Ovary (tissue), 9 donors: Measurements from ENCODE around the gene FER. TPM values are rescaled to one million over a fixed set of nuclear protein-coding genes. Genes with fewer than 3 reads are reported as not detected.
"Not testable (repeated sequence)": the region's sequence is repeated elsewhere in the genome, so short reads cannot be mapped to it uniquely, and the experiment has no call there.

ENCODE experiments used
- DNase-seq, 5 donors: peaks; one replicate each; pipeline ENCODE4 v3.0.0-alpha.2; 2019 to 2020
- H3K27ac ChIP-seq, 2 donors: fragments of 200-600 bp; one replicate each; pipeline versions ENCODE4 v1.5.1 to v1.8.0; 2019 to 2022
- H3K27me3 ChIP-seq: fragments of 200-600 bp; one replicate; pipeline ENCODE4 v1.8.0; 2022
- H3K36me3 ChIP-seq: fragments of 200-600 bp; sonication (generic); one replicate; pipeline ENCODE4 v1.5.1; 2019
- H3K4me1 ChIP-seq: one replicate; pipeline ENCODE4 v1.8.1; 2013; ENCODE audit warnings: mild to moderate bottlenecking, moderate library complexity; ENCODE audit not compliant: insufficient read depth
- H3K4me3 ChIP-seq: fragments of 200-600 bp; sonication (generic); one replicate; pipeline ENCODE4 v1.5.1; 2017
- H3K9me3 ChIP-seq, 2 donors: fragments of 200-600 bp in 1 of 2; sonication (generic) in 1 of 2; one replicate each; pipeline versions ENCODE4 v1.5.1 to v1.8.1; 2013 to 2019; ENCODE audit warnings: mild to moderate bottlenecking in 1 of 2, moderate library complexity in 1 of 2
- CTCF ChIP-seq, 3 donors: fragments of 450-650 bp in 2 of 3; fragments of 200-600 bp in 1 of 3; IDR thresholded peaks; one replicate each; pipeline versions ENCODE4 v1.5.1 to v1.8.0; 2016 to 2022; ENCODE audit warnings: antibody characterized with exemption in 3 of 3, mild to moderate bottlenecking in 1 of 3
- EP300 ChIP-seq: sonication (generic); formaldehyde crosslinking; IDR thresholded peaks from one replicate; pipeline ENCODE4 v1.6.1; 2017; ENCODE audit warnings: antibody characterized with exemption
- POLR2A ChIP-seq: fragments of 450-650 bp; IDR thresholded peaks from one replicate; pipeline ENCODE4 v1.6.1; 2017; ENCODE audit warnings: antibody characterized with exemption, mild to moderate bottlenecking, moderate library complexity
- WGBS, 3 donors: extraction: QIAGEN DNeasy Blood & Tissue Kit in 1 of 3; methylation state at CpG; one replicate each; pipeline versions ENCODE4 v1.1.5 to v1.1.7; 2013 to 2017; 5-methylcytosine and 5-hydroxymethylcytosine counted together
- intact Hi-C, 4 donors: fragments of 100-400 bp; cut with DNase I; formaldehyde crosslinking; loops; one replicate each; pipeline versions ENCODE4 v1.11.0 to v1.15.1; 2022 to 2023
- polyA plus RNA-seq, 2 donors: library from polyadenylated mRNA; stranded (reverse); fragments of 200-250 nt in 1 of 2; fragments of 350-450 nt in 1 of 2; fragmentation: Illumina TruSeq in 1 of 2; extraction: RNeasy Lipid Tissue Mini Kit (QIAGEN cat#74804) in 1 of 2; gene quantifications; one replicate each; pipeline ENCODE4 v1.2.3, GENCODE V29; 2013 to 2014
- total RNA-seq, 7 donors: library from RNA; depleted of rRNA in 2 of 7; stranded (reverse); fragments of >200 nt in 2 of 7; fragmentation: NEBNext Ultra II Directional in 3 of 7; extraction: Animal tissue kit (Norgen Biotek cat#: 25700) in 3 of 7; gene quantifications; one replicate each; pipeline versions ENCODE4 v1.1.0 to v1.2.4, GENCODE V29; 2016 to 2023
- donor health status: DM: no; HTN: no; CAD: no; lungs with moderate emphysema.
- donor health status: DM: no; HTN: no; CAD: no.
- donor health status: Bipolar disorder and iron deficiency.
- donor health status: DM: yes; HTN: yes; CAD: no.
- donor health status: DM: no; HTN: no; CAD: no.
- donor health status: DM: yes; HTN: yes; CAD: no.

Gene FER
- total and polyA plus RNA-seq, 9 donors: 3.0 to 36.0 (median 28.0) TPM

- DNase-seq: no peak
- Histone ChIP-seq H3K27ac (no peak overlapping the region), H3K4me1 (no peaks in the 10 kb centered on the region), H3K9me3 (no peaks in the 10 kb centered on the region), H3K27me3 (no peaks in the 10 kb centered on the region), H3K36me3 (no peaks in the 10 kb centered on the region), H3K4me3 (no peak overlapping the region)
- WGBS, 3 donors: 92 to 93% (median 93%) methylated on average over 7 of the region's 7 CpGs
- no peak for TF ChIP-seq POLR2A
- TF ChIP-seq CTCF (IDR thresholded peaks at IDR 0.05): no peak
- TF ChIP-seq EP300: no peak
- intact Hi-C loops: no loop called here
These were observed 74.7 kb downstream of the FER start for GRCh38 chr5:108822211-108822947.

GRCh38 chr5:108827131-108827530, 79.4 kb downstream of the FER start:
- Histone ChIP-seq H3K27me3 (no peaks in the 10 kb centered on the region), H3K4me1 (no peaks in the 10 kb centered on the region), H3K4me3 (no peak overlapping the region), H3K9me3 (no peaks in the 10 kb centered on the region), H3K36me3 (no peaks in the 10 kb centered on the region), H3K27ac (no peak overlapping the region)
- TF ChIP-seq CTCF (IDR thresholded peaks at IDR 0.05) (no peak), EP300 (no peak), POLR2A (no peak)
- DNase-seq: no peak
- 75 to 89% (median 88%) methylated on average over 1 of the region's 1 CpG for WGBS, 3 donors
- intact Hi-C loops: no loop called here

- Histone ChIP-seq H3K4me1 (no peaks in the 10 kb centered on the region), H3K27ac (no peak overlapping the region), H3K36me3 (no peaks in the 10 kb centered on the region), H3K27me3 (no peaks in the 10 kb centered on the region), H3K9me3 (no peaks in the 10 kb centered on the region), H3K4me3 (no peak overlapping the region)
- 78 to 81% (median 79%) methylated on average over 3 of the region's 3 CpGs for WGBS, 3 donors
- intact Hi-C loops: no loop called here
- DNase-seq: no peak
- no peak for TF ChIP-seq CTCF (IDR thresholded peaks at IDR 0.05)
- no peak for TF ChIP-seq EP300
- no peak for TF ChIP-seq POLR2A
These were observed 83.1 kb downstream of the FER start for GRCh38 chr5:108830705-108831276.

- 20 to 39% (median 30%) methylated on average over 2 of the region's 2 CpGs for WGBS, 3 donors
- H3K27me3 ChIP-seq: no peaks in the 10 kb centered on the region
- no peaks in the 10 kb centered on the region for H3K4me1 ChIP-seq
- H3K27ac ChIP-seq: no peak overlapping the region
- no peaks in the 10 kb centered on the region for H3K9me3 ChIP-seq
- TF ChIP-seq CTCF (IDR thresholded peaks at IDR 0.05): no peak
- no peak for TF ChIP-seq POLR2A
- TF ChIP-seq EP300: no peak
- intact Hi-C loops: no loop called here
- DNase-seq: no peak
- no peak overlapping the region for H3K4me3 ChIP-seq
- H3K36me3 ChIP-seq: no peaks in the 10 kb centered on the region
These were observed 88.8 kb downstream of the FER start for GRCh38 chr5:108836492-108836891.

GRCh38 chr5:108842260-108842941, 94.7 kb downstream of the FER start:
- H3K4me1 ChIP-seq, H3K27ac ChIP-seq, DNase-seq, H3K36me3 ChIP-seq, H3K9me3 ChIP-seq, H3K27me3 ChIP-seq, intact Hi-C loops, H3K4me3 ChIP-seq: not testable (repeated sequence)
- 94 to 97% (median 94%) methylated on average over 3 of the region's 3 CpGs for WGBS, 3 donors

GRCh38 chr5:108851129-108851528, 103.4 kb downstream of the FER start:
- H3K4me3 ChIP-seq, H3K36me3 ChIP-seq, DNase-seq, H3K9me3 ChIP-seq, H3K4me1 ChIP-seq, H3K27me3 ChIP-seq, intact Hi-C loops, H3K27ac ChIP-seq: not testable (repeated sequence)
- 88 to 91% (median 90%) methylated on average over 4 of the region's 4 CpGs for WGBS, 3 donors
